ENCODE results near the gene IKZF2. TPM values are rescaled to one million over a fixed set of nuclear protein-coding genes. Genes with fewer than 3 reads are reported as not detected.

The IKZF2 gene
- total and polyA plus RNA-seq, 4 donors, result 1.3 to 51.4 (median 7.3) TPM

- no peaks in the 10 kb centered on the region for H3K36me3 ChIP-seq (ENCODE audit: control insufficient read depth in 4 of 4, insufficient read depth in 4 of 4, low read length in 4 of 4)
Measured at GRCh38 chr2:212974692-212975091, 176.7 kb downstream of the IKZF2 start.

GRCh38 chr2:212973347-212973746, 178.1 kb downstream of the IKZF2 start:
- no peaks in the 10 kb centered on the region for H3K36me3 ChIP-seq (ENCODE audit: control insufficient read depth in 4 of 4, insufficient read depth in 4 of 4, low read length in 4 of 4)
- no peak overlapping the region for H3K27ac ChIP-seq (ENCODE audit: low read depth in 1 of 2, low read length in 1 of 2)
- no peak for ATAC-seq (ENCODE audit: insufficient read depth, low FRiP score)
- H3K4me1 ChIP-seq (ENCODE audit: control insufficient read depth in 5 of 5, insufficient read depth in 5 of 5, low read length in 5 of 5), result peaks cover 0 to 6% (median 0%) of the 10 kb centered on the region in 5 donors
- H3K9me3 ChIP-seq (ENCODE audit: control insufficient read depth in 4 of 4, insufficient read depth in 3 of 4, low read length in 3 of 4), result no peaks in the 10 kb centered on the region
- 82 to 88% methylated on average over 3 of the region's 3 CpGs for WGBS, 2 donors
- H3K27me3 ChIP-seq (ENCODE audit: control insufficient read depth in 3 of 3, insufficient read depth in 3 of 3, low read length in 2 of 3), result no peaks in the 10 kb centered on the region
- no peak overlapping the region for H3K4me3 ChIP-seq
- no peak for TF ChIP-seq CTCF (IDR thresholded peaks at IDR 0.05; ENCODE audit: control extremely low read depth, extremely low read depth)
- H3K9ac ChIP-seq (ENCODE audit: insufficient read depth in 1 of 2, low read length in 2 of 2), result no peak overlapping the region
- DNase-seq, result no peak

More at GRCh38 chr2:212974692-212975091, 176.7 kb downstream of the IKZF2 start:
- Histone ChIP-seq H3K4me3 (no peak overlapping the region), H3K27ac (ENCODE audit: low read depth in 1 of 2, low read length in 1 of 2) (no peak overlapping the region), H3K27me3 (ENCODE audit: control insufficient read depth in 3 of 3, insufficient read depth in 3 of 3, low read length in 2 of 3) (no peaks in the 10 kb centered on the region), H3K4me1 (ENCODE audit: control insufficient read depth in 5 of 5, insufficient read depth in 5 of 5, low read length in 5 of 5) (peaks cover 0 to 6% (median 0%) of the 10 kb centered on the region in 5 donors), H3K9me3 (ENCODE audit: control insufficient read depth in 4 of 4, insufficient read depth in 3 of 4, low read length in 3 of 4) (no peaks in the 10 kb centered on the region), H3K9ac (ENCODE audit: insufficient read depth in 1 of 2, low read length in 2 of 2) (no peak overlapping the region)
- ATAC-seq (ENCODE audit: insufficient read depth, low FRiP score), result peak; percentile 80
- WGBS, 2 donors, result 40 to 42% methylated on average over 2 of the region's 2 CpGs
- no peak for TF ChIP-seq CTCF (IDR thresholded peaks at IDR 0.05; ENCODE audit: control extremely low read depth, extremely low read depth)
- no peak for DNase-seq

- Histone ChIP-seq H3K9me3 (ENCODE audit: control insufficient read depth in 4 of 4, insufficient read depth in 3 of 4, low read length in 3 of 4) (no peaks in the 10 kb centered on the region), H3K36me3 (ENCODE audit: control insufficient read depth in 4 of 4, insufficient read depth in 4 of 4, low read length in 4 of 4) (no peaks in the 10 kb centered on the region), H3K27ac (ENCODE audit: low read depth in 1 of 2, low read length in 1 of 2) (no peak overlapping the region), H3K27me3 (ENCODE audit: control insufficient read depth in 3 of 3, insufficient read depth in 3 of 3, low read length in 2 of 3) (no peaks in the 10 kb centered on the region), H3K4me3 (no peak overlapping the region), H3K4me1 (ENCODE audit: control insufficient read depth in 5 of 5, insufficient read depth in 5 of 5, low read length in 5 of 5) (peaks cover 0 to 6% (median 0%) of the 10 kb centered on the region in 5 donors), H3K9ac (ENCODE audit: insufficient read depth in 1 of 2, low read length in 2 of 2) (no peak overlapping the region)
- DNase-seq (no peak), ATAC-seq (ENCODE audit: insufficient read depth, low FRiP score) (no peak)
- TF ChIP-seq CTCF (IDR thresholded peaks at IDR 0.05; ENCODE audit: control extremely low read depth, extremely low read depth), result no peak
Measured at GRCh38 chr2:212970132-212970531, 181.3 kb downstream of the IKZF2 start.

Data from lung (tissue), 12 donors.